D721Med (cell line): ENCODE data around the gene RNASEH2B.

ENCODE experiments used
- DNase-seq: peaks from one replicate; pipeline ENCODE4 v3.0.0; 2011; ENCODE audit warnings: low spot score; ENCODE audit not compliant: insufficient read length
- FAIRE-seq: peaks from 2 replicates; lab custom pipeline; 2011; peaks lifted over from hg19 to GRCh38; lab: Jason Lieb, UNC
- TF ChIP-seq, protein P1 (sequence below): IDR thresholded peaks from 2 replicates; pipeline ENCODE4 v1.5.1; 2012; ENCODE audit warnings: mild to moderate bottlenecking, control low read depth; ENCODE audit not compliant: insufficient read depth; ENCODE audit errors: missing control alignments

The RNASEH2B gene

DNA sequence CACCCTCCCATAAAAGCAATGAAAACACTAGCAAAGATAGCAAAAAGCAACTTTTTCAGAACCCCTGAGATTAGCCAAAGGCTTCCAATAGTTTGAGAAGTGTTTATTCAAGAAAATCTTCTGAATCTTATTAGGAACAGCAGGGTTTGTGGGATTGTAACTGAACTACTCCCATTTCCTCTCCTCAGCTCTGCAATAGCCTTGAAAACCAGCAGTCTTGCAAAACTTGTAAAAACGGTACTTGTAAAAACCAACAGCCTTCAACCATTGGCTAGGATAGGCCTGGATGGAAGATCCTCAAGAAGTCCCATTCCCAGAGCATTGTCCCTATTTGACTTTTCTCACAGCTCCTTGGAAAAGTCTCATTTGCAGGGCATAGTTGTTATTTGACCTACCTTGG is 12.1 kb downstream of the RNASEH2B start:
- no peak for FAIRE-seq
- DNase-seq = no peak
- TF ChIP-seq, protein P1, sequence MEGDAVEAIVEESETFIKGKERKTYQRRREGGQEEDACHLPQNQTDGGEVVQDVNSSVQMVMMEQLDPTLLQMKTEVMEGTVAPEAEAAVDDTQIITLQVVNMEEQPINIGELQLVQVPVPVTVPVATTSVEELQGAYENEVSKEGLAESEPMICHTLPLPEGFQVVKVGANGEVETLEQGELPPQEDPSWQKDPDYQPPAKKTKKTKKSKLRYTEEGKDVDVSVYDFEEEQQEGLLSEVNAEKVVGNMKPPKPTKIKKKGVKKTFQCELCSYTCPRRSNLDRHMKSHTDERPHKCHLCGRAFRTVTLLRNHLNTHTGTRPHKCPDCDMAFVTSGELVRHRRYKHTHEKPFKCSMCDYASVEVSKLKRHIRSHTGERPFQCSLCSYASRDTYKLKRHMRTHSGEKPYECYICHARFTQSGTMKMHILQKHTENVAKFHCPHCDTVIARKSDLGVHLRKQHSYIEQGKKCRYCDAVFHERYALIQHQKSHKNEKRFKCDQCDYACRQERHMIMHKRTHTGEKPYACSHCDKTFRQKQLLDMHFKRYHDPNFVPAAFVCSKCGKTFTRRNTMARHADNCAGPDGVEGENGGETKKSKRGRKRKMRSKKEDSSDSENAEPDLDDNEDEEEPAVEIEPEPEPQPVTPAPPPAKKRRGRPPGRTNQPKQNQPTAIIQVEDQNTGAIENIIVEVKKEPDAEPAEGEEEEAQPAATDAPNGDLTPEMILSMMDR = no peak

DNA sequence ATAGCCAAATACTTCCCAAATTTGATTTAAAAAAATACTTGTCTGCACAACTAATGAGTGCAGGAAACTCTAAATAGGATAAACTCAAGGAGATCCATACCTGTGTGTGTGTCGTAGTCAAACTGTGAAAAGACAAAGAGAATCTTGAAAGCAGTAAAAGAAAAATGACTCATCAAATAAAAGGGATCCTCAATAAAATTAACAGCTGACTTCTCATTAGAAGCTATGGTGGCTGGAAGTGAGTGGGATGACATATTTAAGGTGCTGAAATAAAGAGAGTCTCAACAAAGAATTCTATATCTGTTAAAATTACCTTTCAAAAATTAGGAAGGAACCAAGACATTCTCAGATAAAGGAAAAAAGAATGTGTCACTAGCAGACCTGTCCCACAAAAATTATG is 13.7 kb downstream of the RNASEH2B start:
- no peak for FAIRE-seq
- DNase-seq = no peak
- TF ChIP-seq, protein P1 = no peak

DNA sequence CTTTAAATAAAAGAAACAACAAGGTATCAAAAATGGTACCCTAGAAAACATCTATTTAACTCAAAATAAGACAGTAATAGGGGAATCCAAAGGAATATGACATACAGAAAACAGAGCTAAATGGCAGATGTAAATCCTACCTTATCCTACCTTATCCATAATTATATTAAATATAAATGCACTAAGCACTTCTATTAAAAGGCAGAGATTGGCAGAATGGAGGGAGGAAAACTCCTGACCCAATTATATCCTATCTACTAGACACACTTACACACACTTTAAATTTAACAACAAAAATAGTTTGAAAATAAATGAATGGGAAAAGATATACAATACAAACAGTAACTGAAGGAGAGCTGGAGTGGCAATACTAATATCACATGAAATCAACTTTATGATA is 14.4 kb downstream of the RNASEH2B start:
- no peak for FAIRE-seq
- TF ChIP-seq, protein P1 = no peak

DNA sequence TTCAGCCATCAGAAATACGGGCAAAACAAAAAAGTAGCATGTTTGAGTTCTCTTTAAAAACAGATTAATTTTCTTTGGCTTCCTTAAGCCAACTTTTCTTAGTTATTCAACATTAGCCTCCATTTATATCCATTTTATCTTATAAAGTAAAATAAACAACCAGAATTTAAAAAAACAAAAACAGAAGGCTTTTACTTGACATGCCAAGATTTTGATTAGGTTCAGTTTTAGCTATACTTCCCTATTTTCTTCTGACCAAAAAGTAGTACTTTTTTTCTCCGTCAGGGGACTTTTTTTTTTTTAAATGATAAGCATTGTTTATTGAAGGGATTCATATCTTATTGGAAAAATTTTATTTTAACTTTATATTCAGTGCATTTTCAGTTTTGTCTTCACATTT is 18.1 kb downstream of the RNASEH2B start:
- DNase-seq (no peak), FAIRE-seq (no peak)
- TF ChIP-seq, protein P1 = no peak

More for the DNA sequence above, 14.4 kb downstream of the RNASEH2B start:
- DNase-seq = no peak

DNA sequence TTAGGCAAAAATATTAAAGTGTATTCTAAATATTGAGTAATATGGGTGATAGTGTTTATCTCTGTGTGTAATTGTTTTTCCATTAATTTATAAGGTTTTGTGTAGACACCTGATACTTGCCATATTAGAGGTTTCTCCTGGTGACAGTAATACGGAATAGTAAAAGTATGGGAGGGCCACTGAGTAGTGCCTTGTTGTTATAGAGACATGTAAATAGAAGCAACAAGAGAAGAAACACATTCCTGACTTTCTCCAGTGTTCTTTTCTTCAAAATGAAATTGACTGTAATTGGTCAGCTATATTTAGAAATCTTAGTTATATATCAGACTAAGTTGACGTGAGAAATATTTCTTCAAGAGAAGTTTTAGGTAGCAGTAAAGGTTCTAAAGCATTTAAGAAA is 18.5 kb downstream of the RNASEH2B start:
- FAIRE-seq (no peak), DNase-seq (no peak)
- TF ChIP-seq, protein P1 = no peak

DNA sequence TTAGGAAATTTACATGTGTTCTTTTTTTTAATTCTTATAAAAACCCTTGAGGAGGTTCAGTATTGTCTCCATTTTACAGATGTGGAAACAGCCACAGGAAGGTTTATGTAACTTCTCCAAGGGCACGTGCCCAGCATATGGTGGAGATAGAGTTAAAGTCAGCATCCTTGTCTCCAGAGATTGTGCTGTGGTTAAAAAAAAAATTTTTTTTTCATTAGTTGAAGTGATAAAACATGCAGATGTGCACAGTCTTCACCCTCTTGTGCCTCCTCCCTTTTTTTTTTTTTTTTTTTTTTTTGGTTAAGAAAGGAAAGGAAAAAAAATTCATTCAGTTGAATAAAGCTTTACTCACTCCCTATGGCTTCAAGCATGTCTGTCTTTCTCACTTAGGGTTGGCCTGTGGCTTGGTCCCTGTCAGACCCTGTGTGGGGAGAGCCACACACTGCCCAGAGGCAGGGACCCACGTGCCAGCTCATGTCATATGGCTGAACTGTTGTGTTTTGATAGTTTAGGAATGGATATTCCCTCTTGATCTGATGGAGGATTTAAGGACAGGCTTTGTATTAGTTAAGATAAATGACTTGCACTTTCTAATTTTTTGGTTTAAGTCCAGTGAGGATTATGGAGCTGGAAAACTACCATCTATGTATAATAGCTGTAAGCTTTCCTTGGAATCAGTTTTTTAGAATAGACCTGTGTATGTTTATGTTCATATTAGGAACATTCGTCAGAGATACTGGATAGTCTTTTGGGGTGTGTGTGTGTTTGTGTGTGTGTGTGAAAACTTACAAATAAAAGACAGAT is 19.3 kb downstream of the RNASEH2B start:
- TF ChIP-seq, protein P1 = no peak
- peak; percentile 61 for FAIRE-seq
- DNase-seq = no peak

DNA sequence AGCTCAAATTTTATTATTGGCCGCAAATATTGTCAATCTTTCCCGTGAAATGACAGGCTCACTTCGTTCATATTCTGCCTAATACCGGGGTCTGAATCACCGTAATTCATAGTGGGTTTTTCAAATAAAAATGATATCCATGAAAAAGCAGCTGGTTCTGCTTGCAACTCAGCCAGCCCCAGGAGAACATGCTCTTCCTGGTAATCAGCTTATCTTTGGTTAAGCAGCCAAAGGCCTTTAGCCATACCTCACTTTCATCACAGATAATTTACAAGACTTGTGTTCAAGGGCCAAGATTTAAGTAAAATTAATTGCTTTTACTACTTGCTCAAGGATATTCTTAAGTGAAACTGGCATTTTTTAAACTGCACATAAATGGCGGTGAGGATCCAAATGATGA is 22.5 kb downstream of the RNASEH2B start:
- TF ChIP-seq, protein P1 = no peak
- DNase-seq (no peak), FAIRE-seq (peak; percentile 78)
